Testis (tissue), 2 donors: Measurements from ENCODE around the gene MSLN.

Experiments used
- POLR2A ChIP-seq: fragments of 450-650 bp; IDR thresholded peaks from one replicate; pipeline ENCODE4 v1.6.1; 2017; ENCODE audit warnings: antibody characterized with exemption, mild to moderate bottlenecking, moderate library complexity
- TF ChIP-seq, protein P1 (sequence below), 3 experiments: fragments of 450-650 bp in 2 of 3; fragments of 200-600 bp in 1 of 3; sonication (generic) in 1 of 3; IDR thresholded peaks; one replicate each; pipeline ENCODE4 v1.5.1; 2016 to 2019; ENCODE audit warnings: antibody characterized with exemption in 3 of 3, mild to moderate bottlenecking in 2 of 3, moderate library complexity in 1 of 3

DNA sequence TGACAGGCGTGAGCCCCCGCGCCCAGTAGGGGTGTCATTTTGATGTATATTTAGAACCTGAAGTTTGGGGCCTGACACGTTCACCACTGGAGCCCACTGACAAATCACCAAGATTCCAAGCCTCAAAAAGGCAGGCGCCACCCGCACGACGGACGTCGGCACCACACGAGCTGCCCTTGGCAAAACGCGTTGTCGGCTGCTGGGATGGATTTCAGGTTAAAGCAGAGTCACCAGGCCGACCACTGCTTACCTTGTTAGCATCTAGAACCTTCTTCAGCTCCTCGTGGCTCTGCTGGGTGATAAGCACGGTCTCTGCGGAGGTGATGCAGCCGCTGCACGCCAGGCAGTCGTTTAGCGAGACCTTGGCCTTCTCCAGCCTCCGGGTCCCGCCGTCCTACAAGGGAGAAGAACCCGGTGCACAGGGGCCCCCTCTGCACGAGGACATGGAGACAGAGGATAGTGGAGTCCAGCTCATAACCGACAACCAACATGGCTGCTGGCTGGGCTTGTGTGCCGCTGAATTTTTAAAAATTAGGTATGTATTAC lies 23.5 kb upstream of the MSLN start:
- TF ChIP-seq, protein P1, sequence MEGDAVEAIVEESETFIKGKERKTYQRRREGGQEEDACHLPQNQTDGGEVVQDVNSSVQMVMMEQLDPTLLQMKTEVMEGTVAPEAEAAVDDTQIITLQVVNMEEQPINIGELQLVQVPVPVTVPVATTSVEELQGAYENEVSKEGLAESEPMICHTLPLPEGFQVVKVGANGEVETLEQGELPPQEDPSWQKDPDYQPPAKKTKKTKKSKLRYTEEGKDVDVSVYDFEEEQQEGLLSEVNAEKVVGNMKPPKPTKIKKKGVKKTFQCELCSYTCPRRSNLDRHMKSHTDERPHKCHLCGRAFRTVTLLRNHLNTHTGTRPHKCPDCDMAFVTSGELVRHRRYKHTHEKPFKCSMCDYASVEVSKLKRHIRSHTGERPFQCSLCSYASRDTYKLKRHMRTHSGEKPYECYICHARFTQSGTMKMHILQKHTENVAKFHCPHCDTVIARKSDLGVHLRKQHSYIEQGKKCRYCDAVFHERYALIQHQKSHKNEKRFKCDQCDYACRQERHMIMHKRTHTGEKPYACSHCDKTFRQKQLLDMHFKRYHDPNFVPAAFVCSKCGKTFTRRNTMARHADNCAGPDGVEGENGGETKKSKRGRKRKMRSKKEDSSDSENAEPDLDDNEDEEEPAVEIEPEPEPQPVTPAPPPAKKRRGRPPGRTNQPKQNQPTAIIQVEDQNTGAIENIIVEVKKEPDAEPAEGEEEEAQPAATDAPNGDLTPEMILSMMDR (IDR thresholded peaks at IDR 0.05) = no peak
- no peak for TF ChIP-seq POLR2A
